Retinal pigment epithelial cell (primary cell): ENCODE measurements around the gene LRWD1.
"Not testable (repeated sequence)": the region's sequence is repeated elsewhere in the genome, so short reads cannot be mapped to it uniquely, and the experiment has no call there.

ENCODE experiments used
- DNase-seq: peaks from one replicate; pipeline ENCODE4 v3.0.0-alpha.2; 2010; ENCODE audit warnings: low read depth
- H3K4me3 ChIP-seq: 2 replicates; pipeline ENCODE4 v1.5.1; 2011; ENCODE audit warnings: mild to moderate bottlenecking, low read length, control low read depth, moderate library complexity

Gene LRWD1

GRCh38 chr7:102514881-102515721, 50.3 kb downstream of the LRWD1 start:
- not testable (repeated sequence) for H3K4me3 ChIP-seq, DNase-seq

GRCh38 chr7:102515889-102516288, 51.1 kb downstream of the LRWD1 start:
- not testable (repeated sequence) for DNase-seq, H3K4me3 ChIP-seq

- not testable (repeated sequence) for DNase-seq, H3K4me3 ChIP-seq
These were observed 52.2 kb downstream of the LRWD1 start for GRCh38 chr7:102516951-102517350.

- H3K4me3 ChIP-seq, result not testable (repeated sequence)
These were observed 52.9 kb downstream of the LRWD1 start, which contains the start of gene RASA4B for GRCh38 chr7:102517550-102518147. Gene RASA4B, minus strand, starts transcription at chr7:102517777. Its CDS starts 67 bp downstream, at chr7:102517710.

GRCh38 chr7:102520797-102521196, 56.0 kb downstream of the LRWD1 start:
- not testable (repeated sequence) for H3K4me3 ChIP-seq, DNase-seq

More at GRCh38 chr7:102517550-102518147, 52.9 kb downstream of the LRWD1 start, which contains the start of gene RASA4B:
- DNase-seq, result not testable (repeated sequence)
